Measurements from ENCODE around the gene CCDC12.
"Not testable (repeated sequence)": the region's sequence is repeated elsewhere in the genome, so short reads cannot be mapped to it uniquely, and the experiment has no call there.

The CCDC12 gene

DNA sequence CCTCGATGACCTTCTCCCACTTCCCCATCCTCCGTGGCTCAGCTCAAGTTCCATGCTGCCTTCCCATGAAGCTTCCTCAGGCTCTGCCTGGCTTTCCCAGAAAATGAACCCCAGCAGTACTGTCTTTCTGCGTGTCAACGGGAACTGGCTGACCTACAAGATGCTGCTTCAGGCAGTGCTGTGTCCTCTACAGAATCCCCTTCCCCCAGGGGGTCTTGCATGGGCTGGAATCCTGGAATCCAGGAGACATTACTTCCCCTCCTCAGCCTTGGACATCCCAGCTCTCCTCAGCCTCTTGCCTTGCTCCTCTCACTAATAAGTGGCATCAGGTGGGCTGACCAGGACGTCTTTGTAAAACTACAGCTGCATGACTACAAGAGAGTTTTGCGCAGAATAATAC is 5.4 kb downstream of the CCDC12 start:
- H3K4me1 Mint-ChIP-seq (ENCODE audit: low read depth): peaks cover 71% of the 10 kb centered on the region
- H3K36me3 Mint-ChIP-seq (ENCODE audit: low read depth): peaks cover 52% of the 10 kb centered on the region
- peak overlapping the region; percentile 86 for H3K27ac Mint-ChIP-seq
- no peaks in the 10 kb centered on the region for H3K27me3 Mint-ChIP-seq (ENCODE audit: low read depth)
- DNase-seq (ENCODE audit: low spot score): no peak
- no peaks in the 10 kb centered on the region for H3K9me3 Mint-ChIP-seq
- peak overlapping the region; percentile 78 for H3K4me3 Mint-ChIP-seq

DNA sequence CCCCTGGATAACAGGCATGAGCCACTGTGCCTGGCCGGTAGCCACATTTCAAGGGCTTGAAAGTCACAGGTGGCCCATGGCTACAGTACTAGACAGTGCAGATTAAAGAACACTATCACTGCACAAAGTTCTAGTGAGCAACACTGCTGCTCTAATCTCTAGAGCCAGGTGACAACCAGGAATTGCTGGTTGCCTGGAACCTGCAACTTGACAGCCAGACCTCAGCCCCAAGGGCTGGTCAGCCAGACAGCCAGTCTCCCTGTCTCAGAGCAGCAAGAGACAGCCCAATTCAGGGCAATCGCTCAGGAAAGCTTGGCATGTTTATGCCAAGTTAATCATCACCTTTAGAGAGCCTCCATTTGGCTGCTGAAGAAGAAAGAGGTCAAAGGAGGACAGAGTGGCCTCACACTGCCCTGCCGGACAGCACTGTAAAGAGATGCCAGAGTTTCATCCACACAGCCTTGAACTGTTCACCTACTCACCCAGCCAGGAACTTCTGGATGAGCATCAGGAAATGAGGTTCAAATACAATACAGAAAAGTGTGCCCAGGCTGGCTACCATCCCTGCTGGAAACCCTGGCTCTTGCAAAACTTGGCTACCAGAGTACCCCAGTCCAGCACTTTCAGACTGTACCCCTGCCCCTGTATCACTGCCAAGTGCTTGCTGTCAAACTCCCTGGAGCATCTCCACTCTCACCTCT is 6.0 kb downstream of the CCDC12 start:
- Mint-ChIP-seq H3K4me1 (ENCODE audit: low read depth) (peaks cover 76% of the 10 kb centered on the region), H3K4me3 (peak overlapping the region; percentile 78), H3K36me3 (ENCODE audit: low read depth) (peaks cover 58% of the 10 kb centered on the region), H3K9me3 (no peaks in the 10 kb centered on the region), H3K27ac (peak overlapping the region; percentile 86), H3K27me3 (ENCODE audit: low read depth) (no peaks in the 10 kb centered on the region)
- no peak for DNase-seq (ENCODE audit: low spot score)

DNA sequence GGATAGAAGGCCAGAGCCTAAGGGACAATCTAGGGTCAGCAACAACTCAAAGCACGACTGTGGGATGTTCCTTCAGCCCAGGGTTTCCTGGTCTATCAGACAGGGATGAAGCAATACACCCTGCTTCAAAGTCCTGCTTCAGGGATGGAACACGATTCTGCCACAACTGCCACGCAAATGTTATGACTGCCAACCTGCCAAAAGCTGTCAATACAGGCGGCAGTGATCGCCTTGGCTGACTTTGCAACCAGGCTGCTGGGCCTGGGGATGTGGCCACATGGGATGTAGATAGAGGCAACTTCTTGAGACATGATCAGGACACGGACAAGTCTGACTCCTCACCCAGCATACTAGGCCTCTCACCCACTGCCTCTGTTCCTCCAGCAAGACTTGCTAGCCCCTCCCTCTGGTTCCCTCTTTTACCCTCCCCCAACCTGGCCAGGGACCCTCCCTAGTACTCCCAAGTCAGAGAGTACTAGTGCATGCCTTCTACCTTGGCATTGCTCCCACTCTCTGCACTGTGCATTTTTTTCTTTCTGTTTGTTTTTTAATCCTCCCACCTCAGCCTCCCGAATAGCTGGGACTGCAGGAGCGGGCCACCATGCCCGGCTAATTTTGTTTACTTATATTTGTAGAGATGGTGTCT is 7.6 kb downstream of the CCDC12 start:
- Mint-ChIP-seq H3K27me3 (ENCODE audit: low read depth) (no peaks in the 10 kb centered on the region), H3K27ac (peak overlapping the region; percentile 26), H3K4me3 (no peak overlapping the region), H3K36me3 (ENCODE audit: low read depth) (peaks cover 55% of the 10 kb centered on the region), H3K9me3 (no peaks in the 10 kb centered on the region), H3K4me1 (ENCODE audit: low read depth) (peaks cover 68% of the 10 kb centered on the region)
- no peak for DNase-seq (ENCODE audit: low spot score)

DNA sequence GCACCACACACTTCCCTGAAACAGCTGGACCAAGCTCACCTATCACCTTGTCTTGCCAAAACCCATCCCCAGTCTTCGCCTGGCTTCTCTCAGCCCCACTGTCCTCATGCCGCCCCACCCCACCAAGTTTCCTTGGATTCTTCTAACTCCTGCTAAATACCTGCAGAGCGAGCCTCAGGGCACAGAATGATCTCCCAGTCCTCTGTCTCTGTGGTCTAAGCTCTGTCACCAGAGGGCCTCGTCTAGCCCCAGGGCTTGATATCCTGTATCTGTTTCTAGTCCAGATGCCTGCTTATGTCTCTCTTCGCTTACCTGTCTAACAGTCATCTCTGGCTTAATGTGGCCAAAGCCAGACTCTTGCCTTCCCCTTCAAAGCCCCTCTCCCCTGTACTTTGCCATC is 9.7 kb downstream of the CCDC12 start:
- Mint-ChIP-seq H3K27me3 (ENCODE audit: low read depth) (no peaks in the 10 kb centered on the region), H3K36me3 (ENCODE audit: low read depth) (peaks cover 55% of the 10 kb centered on the region), H3K9me3 (peaks cover 7% of the 10 kb centered on the region), H3K4me3 (peak overlapping the region; percentile 3), H3K27ac (peak overlapping the region; percentile 68), H3K4me1 (ENCODE audit: low read depth) (peaks cover 63% of the 10 kb centered on the region)
- no peak for DNase-seq (ENCODE audit: low spot score)

DNA sequence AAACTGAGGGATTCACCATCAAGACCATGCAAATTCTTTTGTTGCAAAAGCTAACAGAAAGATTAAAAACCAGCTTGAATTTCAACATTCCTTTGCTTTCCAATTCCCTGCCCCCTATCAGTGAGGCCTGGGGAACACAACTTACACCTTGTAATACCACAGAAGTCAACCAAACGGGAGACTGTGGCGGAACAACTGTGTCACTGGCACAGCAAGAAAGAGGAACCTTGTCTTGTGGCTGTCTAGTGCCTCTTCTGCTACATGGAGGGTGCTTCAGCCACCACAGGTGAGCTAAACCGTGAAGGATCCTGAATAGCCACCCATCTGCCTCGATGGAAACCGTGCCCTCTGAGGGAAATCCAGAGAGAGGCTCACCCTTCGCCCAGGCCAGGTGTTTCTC is 11.4 kb downstream of the CCDC12 start:
- Mint-ChIP-seq H3K27me3 (ENCODE audit: low read depth) (no peaks in the 10 kb centered on the region), H3K27ac (no peak overlapping the region), H3K4me3 (no peak overlapping the region), H3K9me3 (peaks cover 7% of the 10 kb centered on the region), H3K36me3 (ENCODE audit: low read depth) (peaks cover 55% of the 10 kb centered on the region), H3K4me1 (ENCODE audit: low read depth) (peaks cover 63% of the 10 kb centered on the region)
- no peak for DNase-seq (ENCODE audit: low spot score)

DNA sequence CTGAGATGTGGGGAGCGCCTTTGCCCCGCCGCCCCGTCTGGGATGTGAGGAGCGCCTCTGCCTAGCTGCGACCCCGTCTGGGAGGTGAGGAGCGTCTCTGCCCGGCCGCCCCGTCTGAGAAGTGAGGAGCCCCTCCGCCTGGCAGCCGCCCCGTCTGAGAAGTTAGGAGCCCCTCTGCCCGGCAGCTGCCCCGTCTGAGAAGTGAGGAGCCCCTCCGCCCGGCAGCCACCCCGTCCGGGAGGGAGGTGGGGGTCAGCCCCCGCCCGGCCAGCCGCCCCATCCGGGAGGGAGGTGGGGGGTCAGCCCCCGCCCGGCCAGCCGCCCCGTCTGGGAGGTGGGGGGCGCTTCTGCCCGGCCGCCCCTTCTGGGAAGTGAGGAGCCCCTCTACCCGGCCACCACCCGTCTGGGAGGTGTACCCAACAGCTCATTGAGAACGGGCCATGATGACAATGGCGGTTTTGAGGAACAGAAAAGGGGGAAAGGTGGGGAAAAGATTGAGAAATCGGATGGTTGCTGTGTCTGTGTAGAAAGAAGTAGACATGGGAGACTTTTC is 12.4 kb downstream of the CCDC12 start:
- DNase-seq (ENCODE audit: low spot score); H3K27ac Mint-ChIP-seq; H3K4me3 Mint-ChIP-seq; H3K27me3 Mint-ChIP-seq (ENCODE audit: low read depth); H3K9me3 Mint-ChIP-seq: not testable (repeated sequence)
- Mint-ChIP-seq H3K4me1 (ENCODE audit: low read depth) (peaks cover 66% of the 10 kb centered on the region), H3K36me3 (ENCODE audit: low read depth) (peaks cover 52% of the 10 kb centered on the region)

DNA sequence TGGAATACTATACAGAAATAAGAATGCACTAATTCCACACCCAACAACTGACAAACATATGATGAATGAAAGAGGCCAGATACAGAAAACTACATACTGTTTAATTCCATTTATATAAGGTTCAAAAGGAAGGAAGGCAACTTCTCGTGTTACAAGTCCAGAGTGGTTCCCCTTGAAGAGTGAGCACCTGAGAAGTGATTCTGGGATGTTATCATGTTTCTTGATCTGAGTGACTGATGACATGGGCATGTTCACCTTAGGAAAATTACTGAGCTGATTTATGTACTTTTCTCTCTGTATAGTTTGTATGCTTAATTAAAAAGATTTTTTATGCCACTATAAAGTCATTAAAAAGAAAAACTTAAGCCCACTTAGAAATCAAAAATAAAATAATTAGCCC is 13.6 kb downstream of the CCDC12 start:
- H3K9me3 Mint-ChIP-seq: peaks cover 7% of the 10 kb centered on the region
- H3K4me1 Mint-ChIP-seq (ENCODE audit: low read depth): peaks cover 68% of the 10 kb centered on the region
- no peak overlapping the region for H3K27ac Mint-ChIP-seq
- peaks cover 54% of the 10 kb centered on the region for H3K36me3 Mint-ChIP-seq (ENCODE audit: low read depth)
- no peak overlapping the region for H3K4me3 Mint-ChIP-seq
- no peak for DNase-seq (ENCODE audit: low spot score)
- no peaks in the 10 kb centered on the region for H3K27me3 Mint-ChIP-seq (ENCODE audit: low read depth)

DNA sequence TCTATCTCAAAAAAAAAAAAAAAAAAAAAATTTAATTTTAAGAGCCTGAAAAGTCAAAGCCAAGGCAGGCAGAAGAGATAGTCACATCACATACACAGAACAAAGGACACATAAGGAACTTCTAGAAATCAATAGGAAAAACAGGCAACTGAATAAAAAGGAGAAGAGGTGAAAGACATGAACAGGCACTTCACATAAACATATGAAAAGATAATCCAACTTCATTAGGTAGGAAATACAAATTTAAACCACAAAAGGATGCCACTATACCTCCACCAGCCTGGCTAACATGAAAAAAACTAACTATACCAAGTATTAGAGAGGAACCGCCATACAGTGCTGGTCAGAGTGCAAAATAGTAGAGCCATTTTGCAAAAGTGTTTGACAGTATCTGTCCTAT is 14.1 kb downstream of the CCDC12 start:
- H3K27ac Mint-ChIP-seq: no peak overlapping the region
- no peak for DNase-seq (ENCODE audit: low spot score)
- H3K27me3 Mint-ChIP-seq (ENCODE audit: low read depth): no peaks in the 10 kb centered on the region
- H3K4me1 Mint-ChIP-seq (ENCODE audit: low read depth): peaks cover 65% of the 10 kb centered on the region
- H3K4me3 Mint-ChIP-seq: no peak overlapping the region
- H3K36me3 Mint-ChIP-seq (ENCODE audit: low read depth): peaks cover 54% of the 10 kb centered on the region
- H3K9me3 Mint-ChIP-seq: peaks cover 7% of the 10 kb centered on the region

DNA sequence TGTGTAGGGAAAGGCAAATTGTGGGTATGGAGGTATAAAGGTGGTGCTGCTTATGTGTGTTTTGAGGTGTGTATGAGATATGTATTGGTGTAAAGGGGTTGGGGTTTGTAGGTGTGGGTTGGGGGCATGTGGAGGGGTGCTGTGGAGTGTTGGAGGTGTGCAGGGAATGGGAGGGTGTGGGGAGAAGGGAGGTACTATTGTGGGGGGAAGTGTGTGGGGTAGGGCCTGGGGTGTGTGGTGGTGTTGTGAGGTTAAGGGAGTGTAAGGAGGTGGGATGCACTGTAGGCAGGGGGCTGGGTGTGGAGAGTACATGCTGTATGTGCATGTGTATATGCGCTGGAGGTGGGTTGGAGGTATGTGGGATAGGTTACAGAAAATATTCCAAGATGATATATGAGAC is 15.7 kb downstream of the CCDC12 start:
- Mint-ChIP-seq H3K4me1 (ENCODE audit: low read depth) (peaks cover 64% of the 10 kb centered on the region), H3K4me3 (no peak overlapping the region), H3K27ac (peak overlapping the region; percentile 37), H3K36me3 (ENCODE audit: low read depth) (peaks cover 46% of the 10 kb centered on the region), H3K27me3 (ENCODE audit: low read depth) (no peaks in the 10 kb centered on the region), H3K9me3 (peaks cover 7% of the 10 kb centered on the region)
- no peak for DNase-seq (ENCODE audit: low spot score)

DNA sequence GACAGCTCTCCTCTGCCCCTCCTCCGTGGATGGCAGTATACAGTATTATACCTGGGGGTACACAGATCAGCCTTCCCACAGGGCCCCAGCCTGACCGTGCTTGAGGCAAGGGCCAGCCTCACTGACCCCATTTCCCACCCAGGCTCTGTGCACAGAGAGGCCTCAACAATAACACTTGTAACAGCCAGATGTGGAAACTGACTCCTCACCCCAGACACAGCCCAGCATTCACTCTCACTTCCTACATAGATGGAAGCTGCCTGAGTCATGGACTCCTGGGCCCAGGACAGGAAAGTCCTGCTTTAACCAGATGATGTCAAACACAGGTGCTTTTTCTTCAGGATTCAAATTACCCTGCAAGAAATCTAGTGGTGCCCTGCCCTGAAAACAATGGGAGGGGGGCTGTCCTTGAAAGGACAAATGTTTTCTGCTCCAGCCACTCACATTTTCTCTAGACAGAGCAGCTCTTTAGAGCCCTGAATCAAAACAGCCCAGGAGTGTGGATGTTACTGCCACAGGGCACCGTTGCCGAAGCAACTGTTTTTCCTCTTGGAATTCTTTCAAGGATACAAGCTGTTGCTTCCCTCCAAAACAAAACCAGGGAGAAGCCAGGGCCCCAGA is 16.4 kb downstream of the CCDC12 start:
- Mint-ChIP-seq H3K9me3 (peaks cover 7% of the 10 kb centered on the region), H3K27me3 (ENCODE audit: low read depth) (no peaks in the 10 kb centered on the region), H3K27ac (peak overlapping the region; percentile 75), H3K36me3 (ENCODE audit: low read depth) (peaks cover 40% of the 10 kb centered on the region), H3K4me1 (ENCODE audit: low read depth) (peaks cover 64% of the 10 kb centered on the region), H3K4me3 (peak overlapping the region; percentile 37)
- no peak for DNase-seq (ENCODE audit: low spot score)

DNA sequence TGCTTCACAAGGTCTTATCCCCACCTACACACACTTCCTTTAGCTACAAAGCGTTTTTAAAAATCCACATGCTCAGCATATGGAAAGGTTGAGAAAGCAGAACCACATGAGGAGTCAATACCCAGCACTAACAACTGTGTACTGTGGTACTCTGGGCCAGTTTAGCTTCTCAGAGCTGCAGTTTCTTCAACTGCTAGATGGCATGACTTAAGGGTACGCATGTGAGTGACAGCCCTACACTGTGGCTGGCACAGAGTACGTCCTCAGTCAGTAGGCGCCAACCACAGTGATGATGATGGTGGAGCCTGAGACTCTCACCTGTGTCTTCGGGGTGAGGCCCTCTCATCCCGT is 17.4 kb downstream of the CCDC12 start:
- peak overlapping the region; percentile 37 for H3K4me3 Mint-ChIP-seq
- H3K9me3 Mint-ChIP-seq: peaks cover 7% of the 10 kb centered on the region
- DNase-seq (ENCODE audit: low spot score): peak; percentile 55
- peak overlapping the region; percentile 75 for H3K27ac Mint-ChIP-seq
- H3K27me3 Mint-ChIP-seq (ENCODE audit: low read depth): no peaks in the 10 kb centered on the region
- H3K36me3 Mint-ChIP-seq (ENCODE audit: low read depth): peaks cover 37% of the 10 kb centered on the region
- peaks cover 74% of the 10 kb centered on the region for H3K4me1 Mint-ChIP-seq (ENCODE audit: low read depth)

DNA sequence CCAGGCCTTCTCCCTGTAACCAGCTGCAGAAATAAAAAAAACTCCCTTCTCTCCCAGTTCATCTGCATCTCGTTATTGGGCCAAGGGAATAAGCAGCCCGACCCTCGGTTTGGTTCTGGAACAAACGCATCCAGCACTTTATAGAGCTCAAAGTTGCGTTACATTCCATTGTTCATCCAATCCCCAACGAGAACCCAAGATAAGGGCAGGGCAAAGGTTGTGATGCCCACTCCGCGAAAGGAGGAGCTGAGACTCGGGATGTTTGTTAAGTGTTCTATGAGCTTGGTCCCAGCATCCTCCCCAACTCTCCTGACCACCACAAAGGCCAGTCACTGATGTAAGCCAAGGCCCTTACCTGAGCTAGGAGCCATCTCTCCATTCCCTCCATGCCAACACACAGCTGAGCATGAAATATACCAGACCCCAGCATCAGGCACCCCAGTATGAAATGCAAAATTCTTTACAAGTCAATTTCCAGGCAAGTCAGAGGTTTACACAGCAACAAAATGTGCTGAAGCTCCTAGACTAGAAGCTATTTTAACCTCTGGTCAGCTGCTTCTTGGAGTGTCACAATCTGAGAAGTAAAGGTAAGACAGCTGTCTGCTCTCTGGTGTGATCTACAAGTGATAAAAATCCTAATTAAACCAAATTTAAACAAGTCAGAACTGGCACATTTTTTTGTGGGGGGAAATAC is 17.9 kb downstream of the CCDC12 start:
- Mint-ChIP-seq H3K27me3 (ENCODE audit: low read depth) (no peaks in the 10 kb centered on the region), H3K9me3 (peaks cover 7% of the 10 kb centered on the region), H3K4me1 (ENCODE audit: low read depth) (peaks cover 79% of the 10 kb centered on the region), H3K36me3 (ENCODE audit: low read depth) (peaks cover 38% of the 10 kb centered on the region), H3K4me3 (peak overlapping the region; percentile 37), H3K27ac (peak overlapping the region; percentile 75)
- no peak for DNase-seq (ENCODE audit: low spot score)

DNA sequence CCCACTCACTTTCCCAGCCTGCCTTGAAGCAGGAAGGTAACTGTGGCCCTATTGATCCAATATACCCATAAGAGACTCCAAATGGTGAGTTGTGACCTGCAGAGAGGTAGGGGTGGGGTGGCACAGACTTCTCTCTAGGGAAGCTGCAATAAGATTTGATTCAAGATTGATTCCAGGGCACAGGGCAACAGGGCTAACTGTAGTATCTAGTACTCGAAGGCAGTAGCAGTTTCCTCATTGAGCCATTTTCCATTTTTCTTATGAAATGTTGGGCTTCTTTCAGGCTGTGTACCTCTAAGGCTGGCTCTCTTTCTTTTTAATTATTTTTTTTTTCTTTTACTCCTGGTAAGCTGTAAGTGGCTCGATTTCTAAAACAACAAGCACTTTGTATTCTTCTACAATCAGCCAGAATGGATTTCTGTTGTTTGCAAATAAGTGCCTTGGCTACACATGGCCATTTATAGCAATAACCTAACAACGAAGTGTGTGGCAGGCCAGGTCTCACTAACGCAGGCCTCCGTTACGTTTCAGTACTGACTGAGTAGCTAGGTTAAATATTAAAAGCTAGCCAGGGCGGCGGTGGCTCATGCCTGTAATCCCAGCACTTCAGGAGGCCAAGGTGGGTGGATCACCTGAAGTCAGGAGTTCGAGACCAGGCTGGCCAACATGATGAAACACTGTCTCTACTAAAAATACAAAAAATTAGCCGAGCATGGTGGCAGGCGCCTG is 19.3 kb downstream of the CCDC12 start:
- Mint-ChIP-seq H3K4me1 (ENCODE audit: low read depth) (peaks cover 83% of the 10 kb centered on the region), H3K27ac (peak overlapping the region; percentile 87), H3K36me3 (ENCODE audit: low read depth) (peaks cover 29% of the 10 kb centered on the region), H3K9me3 (no peaks in the 10 kb centered on the region), H3K4me3 (peak overlapping the region; percentile 86), H3K27me3 (ENCODE audit: low read depth) (no peaks in the 10 kb centered on the region)
- no peak for DNase-seq (ENCODE audit: low spot score)
